K562 (cell line): ENCODE measurements around the gene SLC25A51. TPM values are rescaled to one million over a fixed set of nuclear protein-coding genes. Genes with fewer than 3 reads are reported as not detected.

Experiments
- BMI1 ChIP-seq: fragments of 150-350 bp; IDR thresholded peaks from 2 replicates; pipeline ENCODE4 v1.6.1; 2014; ENCODE audit warnings: low read length
- CBX5 ChIP-seq: IDR thresholded peaks from 2 replicates; pipeline ENCODE4 v1.6.1; 2014; ENCODE audit warnings: low read depth, borderline replicate concordance
- CCNT2 ChIP-seq: IDR thresholded peaks from 2 replicates; pipeline ENCODE4 v1.6.1; 2011; ENCODE audit warnings: borderline replicate concordance, low read depth, mild to moderate bottlenecking, moderate library complexity, mixed read lengths, low read length; ENCODE audit not compliant: insufficient read length; ENCODE audit errors: extremely low read depth
- HMGN3 ChIP-seq: IDR thresholded peaks from 2 replicates; pipeline ENCODE4 v1.6.1; 2011; ENCODE audit warnings: borderline replicate concordance, low read depth, mild to moderate bottlenecking, mixed read lengths, low read length; ENCODE audit not compliant: insufficient read length; ENCODE audit errors: extremely low read depth
- HOXB6 ChIP-seq: fragments of 250-450 bp; sonication (Bioruptor Pico); IDR thresholded peaks from 2 replicates; pipeline ENCODE4 v1.5.1; 2022; ENCODE audit warnings: mild to moderate bottlenecking, borderline replicate concordance
- IRF2 ChIP-seq: sonication (generic); formaldehyde crosslinking; IDR thresholded peaks from 2 replicates; pipeline ENCODE4 v1.8.1; 2022; ENCODE audit warnings: mild to moderate bottlenecking, missing genetic modification reagents
- IRF9 ChIP-seq: fragments of 450-650 bp; IDR thresholded peaks from 2 replicates; pipeline ENCODE4 v1.6.1; 2016; ENCODE audit warnings: missing biosample characterization, missing genetic modification characterization
- KDM1A ChIP-seq, 2 experiments: fragments of 450-650 bp; IDR thresholded peaks; 2 replicates each; pipeline ENCODE4 v1.6.1; 2016; ENCODE audit warnings: mild to moderate bottlenecking in 2 of 2
- PREB ChIP-seq: sonication (generic); formaldehyde crosslinking; IDR thresholded peaks from 2 replicates; pipeline ENCODE4 v1.8.1; 2023; ENCODE audit warnings: mild to moderate bottlenecking, missing genetic modification reagents
- PURB ChIP-seq: sonication (generic); formaldehyde crosslinking; IDR thresholded peaks from 2 replicates; pipeline ENCODE4 v1.9.0; 2021; ENCODE audit warnings: low read depth, mild to moderate bottlenecking, missing genetic modification reagents
- TCF3 ChIP-seq: sonication (generic); formaldehyde crosslinking; IDR thresholded peaks from 2 replicates; pipeline ENCODE4 v1.4.0; 2020; ENCODE audit warnings: mild to moderate bottlenecking, missing genetic modification reagents
- YBX1 ChIP-seq: fragments of 450-650 bp; IDR thresholded peaks from 2 replicates; pipeline ENCODE4 v1.7.1; 2016; ENCODE audit warnings: mild to moderate bottlenecking
- ZBTB2 ChIP-seq: fragments of 450-650 bp; IDR thresholded peaks from 2 replicates; pipeline ENCODE4 v1.6.1; 2016; ENCODE audit warnings: antibody characterized with exemption
- ZNF311 ChIP-seq: fragments of 250-450 bp; sonication (Bioruptor Pico); IDR thresholded peaks from 2 replicates; pipeline ENCODE4 v1.4.0; 2020; ENCODE audit warnings: mild to moderate bottlenecking, moderate library complexity
- ZNF318 ChIP-seq, 2 experiments: fragments of 450-650 bp; IDR thresholded peaks; 2 replicates each; pipeline ENCODE4 v1.6.1; 2016; ENCODE audit warnings: mild to moderate bottlenecking in 2 of 2, borderline replicate concordance in 1 of 2, low read depth in 1 of 2, moderate library complexity in 1 of 2
- ZNF77 ChIP-seq: fragments of 250-450 bp; sonication (Bioruptor Pico); IDR thresholded peaks from 2 replicates; pipeline ENCODE4 v1.5.0; 2020
- polyA plus RNA-seq, 8 experiments: library from polyadenylated mRNA; depleted of rRNA in 4 of 8; stranded (reverse) in 5 of 8; unstranded in 3 of 8; fragments of >200 nt; fragmentation: Nextera tagmentation in 2 of 8; fragmentation: Illumina TruSeq in 1 of 8; extraction: Ambion mirVana in 2 of 8; extraction: Trizol in 1 of 8; gene quantifications; 2 replicates each; pipeline versions ENCODE4 v1.2.1 to v1.2.3, GENCODE V29; 2011 to 2014; ENCODE audit warnings: inconsistent platforms in 1 of 8, missing spikeins in 1 of 8
- total RNA-seq, 7 experiments: library from RNA; depleted of rRNA in 6 of 7; stranded (reverse); fragments of >200 nt in 6 of 7; fragmentation: Illumina TruSeq in 2 of 7; extraction: Trizol in 2 of 7; gene quantifications; 2 replicates each; pipeline versions ENCODE4 v1.2.1 to v1.2.3, GENCODE V29; 2011 to 2021; ENCODE audit warnings: low replicate concordance in 1 of 7

Gene SLC25A51
- total and polyA plus RNA-seq, 9 of the 15 experiments (the other 6 are each of a cell fraction or from before 2014, with no cell fraction given), result 9.1 to 40.7 (median 24.5) TPM

GRCh38 chr9:37913480-37914153 is 9.7 kb upstream of the SLC25A51 start (continued):
- TF ChIP-seq BMI1 (peak; percentile 54; the same call in 1 of the 2 replicates), HMGN3 (no peak), IRF2 (CRISPR knock-in tag) (no peak), ZNF318 (IDR thresholded peaks at IDR 0.05; ENCODE audit: borderline replicate concordance in 1 of 2, low read depth in 1 of 2) (no peak), CCNT2 (peak; percentile 11), ZBTB2 (no peak), IRF9 (tag) (no peak), YBX1 (no peak), HOXB6 (CRISPR knock-in tag) (no peak), KDM1A (IDR thresholded peaks at IDR 0.05) (peak in 1 of 2 experiments; percentile 58; a peak in 1 of 4 replicates), PURB (CRISPR knock-in tag) (no peak), TCF3 (CRISPR knock-in tag) (peak; percentile 46; the same call in 1 of the 2 replicates), PREB (CRISPR knock-in tag) (no peak), ZNF77 (CRISPR knock-in tag) (no peak), CBX5 (no peak), ZNF311 (no peak)
